Measurements from ENCODE around the gene ASCC2. TPM values are rescaled to one million over a fixed set of nuclear protein-coding genes. Genes with fewer than 3 reads are reported as not detected.
"Not testable (repeated sequence)": the region's sequence is repeated elsewhere in the genome, so short reads cannot be mapped to it uniquely, and the experiment has no call there.

The ASCC2 gene
- total RNA-seq, 1 donor from 2014 or later: 41.7 TPM

GRCh38 chr22:29838599-29838956, 504 bp upstream of the ASCC2 start:
- TF ChIP-seq, protein P1, sequence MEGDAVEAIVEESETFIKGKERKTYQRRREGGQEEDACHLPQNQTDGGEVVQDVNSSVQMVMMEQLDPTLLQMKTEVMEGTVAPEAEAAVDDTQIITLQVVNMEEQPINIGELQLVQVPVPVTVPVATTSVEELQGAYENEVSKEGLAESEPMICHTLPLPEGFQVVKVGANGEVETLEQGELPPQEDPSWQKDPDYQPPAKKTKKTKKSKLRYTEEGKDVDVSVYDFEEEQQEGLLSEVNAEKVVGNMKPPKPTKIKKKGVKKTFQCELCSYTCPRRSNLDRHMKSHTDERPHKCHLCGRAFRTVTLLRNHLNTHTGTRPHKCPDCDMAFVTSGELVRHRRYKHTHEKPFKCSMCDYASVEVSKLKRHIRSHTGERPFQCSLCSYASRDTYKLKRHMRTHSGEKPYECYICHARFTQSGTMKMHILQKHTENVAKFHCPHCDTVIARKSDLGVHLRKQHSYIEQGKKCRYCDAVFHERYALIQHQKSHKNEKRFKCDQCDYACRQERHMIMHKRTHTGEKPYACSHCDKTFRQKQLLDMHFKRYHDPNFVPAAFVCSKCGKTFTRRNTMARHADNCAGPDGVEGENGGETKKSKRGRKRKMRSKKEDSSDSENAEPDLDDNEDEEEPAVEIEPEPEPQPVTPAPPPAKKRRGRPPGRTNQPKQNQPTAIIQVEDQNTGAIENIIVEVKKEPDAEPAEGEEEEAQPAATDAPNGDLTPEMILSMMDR (IDR thresholded peaks at IDR 0.05; ENCODE audit: insufficient read depth, low read length, poor library complexity, severe bottlenecking): no peak
- Histone ChIP-seq H3K27me3 (ENCODE audit: control insufficient read depth, insufficient read depth, low read length) (no peaks in the 10 kb centered on the region), H3K36me3 (ENCODE audit: control insufficient read depth, insufficient read depth, low read length) (no peaks in the 10 kb centered on the region), H3K4me3 (ENCODE audit: low read depth, low read length) (peak overlapping the region; percentile 30)
- DNase-seq (ENCODE audit: low read depth): no peak

DNA sequence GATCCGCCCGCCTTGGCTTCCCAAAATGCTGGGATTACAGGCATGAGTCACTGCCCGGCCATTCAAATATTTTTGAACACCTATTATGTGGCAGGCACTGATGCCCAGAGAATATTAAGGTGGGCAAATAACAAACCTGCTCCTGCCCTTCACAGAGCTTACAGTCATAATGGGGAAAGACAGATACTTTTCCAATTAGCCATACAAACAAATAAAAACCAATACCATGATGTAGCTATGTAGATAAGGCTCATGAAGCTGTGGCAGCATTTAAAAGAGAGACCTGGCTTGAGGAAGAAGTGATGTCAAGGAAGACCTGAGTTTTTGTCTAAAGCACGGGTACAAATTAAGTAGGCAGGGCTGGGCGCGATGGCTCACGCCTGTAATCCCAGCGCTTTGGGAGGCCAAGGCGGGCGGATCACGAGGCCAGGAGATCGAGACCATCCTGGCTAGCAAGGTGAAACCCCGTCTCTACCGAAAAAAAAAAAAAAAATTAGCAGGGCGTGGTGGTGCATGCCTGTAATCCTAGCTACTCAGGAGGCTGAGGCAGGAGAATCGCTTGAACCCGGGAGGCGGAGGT, 1.2 kb downstream of the ASCC2 start:
- DNase-seq (ENCODE audit: low read depth); H3K4me3 ChIP-seq (ENCODE audit: low read depth, low read length); H3K36me3 ChIP-seq (ENCODE audit: control insufficient read depth, insufficient read depth, low read length); H3K27me3 ChIP-seq (ENCODE audit: control insufficient read depth, insufficient read depth, low read length): not testable (repeated sequence)

DNA sequence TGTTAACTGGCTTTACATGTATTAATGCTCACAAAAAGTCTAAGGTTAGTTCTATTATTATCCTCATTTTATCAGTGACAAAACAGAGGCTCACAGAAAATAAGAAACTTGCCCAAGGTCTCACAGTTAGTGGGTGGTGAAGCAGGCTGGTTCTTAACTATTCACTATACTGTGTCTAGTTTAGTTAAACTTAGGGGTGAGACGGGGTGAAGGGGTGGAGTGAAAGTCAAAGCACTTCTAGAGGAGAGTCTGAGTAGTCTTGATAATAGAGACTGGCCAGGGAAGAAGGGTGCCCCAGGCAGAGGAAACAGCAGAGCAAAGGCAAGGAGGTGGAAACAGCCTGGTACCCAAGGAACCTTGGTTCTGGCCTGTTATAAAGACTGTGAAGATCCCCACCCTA, 4.0 kb downstream of the ASCC2 start:
- TF ChIP-seq, protein P1 (IDR thresholded peaks at IDR 0.05; ENCODE audit: insufficient read depth, low read length, poor library complexity, severe bottlenecking): no peak
- Histone ChIP-seq H3K4me3 (ENCODE audit: low read depth, low read length) (no peak overlapping the region), H3K36me3 (ENCODE audit: control insufficient read depth, insufficient read depth, low read length) (peaks cover 3% of the 10 kb centered on the region), H3K27me3 (ENCODE audit: control insufficient read depth, insufficient read depth, low read length) (no peaks in the 10 kb centered on the region)
- DNase-seq (ENCODE audit: low read depth): no peak

DNA sequence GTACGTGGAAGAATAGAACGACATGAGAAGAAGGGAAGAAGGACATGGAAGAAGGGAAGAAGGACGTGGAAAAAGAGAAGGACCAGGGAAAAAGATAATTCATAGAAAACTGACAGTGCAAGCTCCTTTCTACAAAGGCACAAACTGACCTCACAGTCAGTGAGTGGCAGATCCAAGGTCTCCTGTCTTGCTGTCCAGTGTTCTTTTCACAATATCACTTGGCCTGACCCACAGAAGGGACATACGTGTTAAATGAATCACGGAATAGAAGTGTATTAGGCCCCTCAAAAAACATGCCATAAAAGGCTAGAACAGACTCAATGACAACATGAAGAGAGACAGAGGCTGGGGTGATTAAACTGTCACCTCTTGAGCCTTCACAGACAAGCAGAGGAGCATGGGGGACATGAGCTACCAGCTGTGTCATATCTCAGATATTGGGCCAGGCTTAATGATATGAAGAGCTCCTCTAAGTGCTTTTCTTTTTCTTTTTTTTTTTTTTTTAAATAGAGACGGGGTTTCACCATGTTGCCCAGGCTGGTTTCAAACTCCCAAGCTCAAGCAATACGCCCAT, 4.6 kb downstream of the ASCC2 start:
- TF ChIP-seq, protein P1 (IDR thresholded peaks at IDR 0.05; ENCODE audit: insufficient read depth, low read length, poor library complexity, severe bottlenecking): no peak
- DNase-seq (ENCODE audit: low read depth): no peak
- H3K36me3 ChIP-seq (ENCODE audit: control insufficient read depth, insufficient read depth, low read length): peaks cover 3% of the 10 kb centered on the region

DNA sequence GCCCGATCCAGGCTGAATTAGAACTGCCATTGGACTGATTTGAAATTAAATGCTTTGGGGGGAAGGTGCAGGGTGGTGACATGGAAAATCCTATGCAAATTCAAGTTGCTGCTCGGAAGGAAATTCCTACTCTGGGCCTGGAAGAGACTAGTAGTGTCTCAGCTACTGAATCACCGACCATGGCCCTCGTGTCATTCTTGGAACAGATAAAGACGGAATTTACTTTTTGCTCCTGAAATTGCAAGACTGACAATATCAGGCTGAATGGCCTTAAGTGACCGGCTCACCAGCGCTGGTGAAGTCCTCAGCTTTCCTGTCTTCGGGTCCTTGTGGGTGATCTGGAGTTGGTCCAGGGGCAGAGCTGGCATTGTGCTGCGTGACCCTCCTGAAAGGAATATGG, 6.1 kb downstream of the ASCC2 start:
- no peak for DNase-seq (ENCODE audit: low read depth)
- TF ChIP-seq, protein P1 (IDR thresholded peaks at IDR 0.05; ENCODE audit: insufficient read depth, low read length, poor library complexity, severe bottlenecking): no peak
- H3K36me3 ChIP-seq (ENCODE audit: control insufficient read depth, insufficient read depth, low read length): peaks cover 3% of the 10 kb centered on the region
- H3K27me3 ChIP-seq (ENCODE audit: control insufficient read depth, insufficient read depth, low read length): no peaks in the 10 kb centered on the region
- no peak overlapping the region for H3K4me3 ChIP-seq (ENCODE audit: low read depth, low read length)

More for the DNA sequence above, 4.6 kb downstream of the ASCC2 start:
- Histone ChIP-seq H3K4me3 (ENCODE audit: low read depth, low read length) (no peak overlapping the region), H3K27me3 (ENCODE audit: control insufficient read depth, insufficient read depth, low read length) (no peaks in the 10 kb centered on the region)

DNA sequence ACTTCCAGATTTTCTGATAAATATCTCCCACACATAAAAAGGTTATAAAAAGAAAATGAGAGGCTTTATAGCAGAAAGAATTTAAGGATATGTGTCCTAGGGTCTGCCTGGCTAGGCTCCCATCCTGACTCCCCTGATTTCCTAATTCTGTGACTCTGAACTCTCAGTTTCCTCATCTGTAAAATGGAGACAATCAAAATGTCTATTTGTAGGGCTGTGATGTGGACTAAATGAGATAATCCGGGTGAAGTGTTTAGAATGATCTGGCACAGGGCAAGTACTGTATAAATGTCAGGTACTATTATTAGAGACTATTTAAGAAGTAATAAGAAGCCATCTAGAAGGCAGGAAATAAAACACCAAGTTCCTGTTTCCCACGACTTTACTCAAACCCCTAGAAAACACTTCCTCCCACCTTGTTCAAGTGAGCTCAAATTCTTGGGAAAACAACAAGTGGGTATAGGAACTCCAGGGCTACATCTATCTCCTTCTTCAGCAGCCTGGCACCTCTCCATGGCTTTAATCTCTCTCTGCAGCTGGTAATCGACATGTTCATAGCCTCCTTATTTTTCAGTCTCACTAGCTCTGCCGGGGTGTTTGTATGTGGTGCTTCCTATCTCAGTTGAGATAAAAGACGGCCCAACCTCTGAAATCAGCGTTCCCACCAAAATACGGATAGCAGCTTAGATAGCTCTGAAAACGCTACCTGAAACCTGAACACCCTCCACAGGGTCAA, 6.7 kb downstream of the ASCC2 start:
- H3K27me3 ChIP-seq (ENCODE audit: control insufficient read depth, insufficient read depth, low read length): no peaks in the 10 kb centered on the region
- DNase-seq (ENCODE audit: low read depth): no peak
- TF ChIP-seq, protein P1 (IDR thresholded peaks at IDR 0.05; ENCODE audit: insufficient read depth, low read length, poor library complexity, severe bottlenecking): no peak
- no peak overlapping the region for H3K4me3 ChIP-seq (ENCODE audit: low read depth, low read length)
- H3K36me3 ChIP-seq (ENCODE audit: control insufficient read depth, insufficient read depth, low read length): peaks cover 3% of the 10 kb centered on the region

Measured in kidney epithelial cell (primary cell).